Nephron (organoid): ENCODE data around the gene ARL5B.

Experiments used
- H3K27ac Mint-ChIP-seq, 3 experiments: 2 replicates each; pipeline ENCODE4 v1.8.0; 2020; ENCODE audit warnings: mixed read lengths in 3 of 3, mild to moderate bottlenecking in 2 of 3, moderate library complexity in 1 of 3
- H3K27me3 Mint-ChIP-seq: 2 replicates; pipeline ENCODE4 v1.8.0; 2021; ENCODE audit warnings: low read depth, mild to moderate bottlenecking, moderate library complexity, mixed read lengths
- H3K36me3 Mint-ChIP-seq: 2 replicates; pipeline ENCODE4 v1.8.0; 2020; ENCODE audit warnings: low read depth, mixed read lengths
- H3K4me1 Mint-ChIP-seq: 2 replicates; pipeline ENCODE4 v1.8.0; 2020; ENCODE audit warnings: mixed read lengths
- H3K4me3 Mint-ChIP-seq, 3 experiments: 2 replicates each; pipeline ENCODE4 v1.8.0; 2020; ENCODE audit warnings: mild to moderate bottlenecking in 3 of 3, mixed read lengths in 3 of 3, moderate library complexity in 2 of 3
- H3K9me3 Mint-ChIP-seq: 2 replicates; pipeline ENCODE4 v1.8.0; 2020; ENCODE audit warnings: mixed read lengths
- TF ChIP-seq, protein P1 (sequence below), 3 experiments: fragments of 200-600 bp; sonication (generic); IDR thresholded peaks; one replicate each; pipeline ENCODE4 v1.5.0; 2021; ENCODE audit warnings: antibody characterized with exemption in 3 of 3; ENCODE audit not compliant: unreplicated experiment in 3 of 3

The ARL5B gene

DNA sequence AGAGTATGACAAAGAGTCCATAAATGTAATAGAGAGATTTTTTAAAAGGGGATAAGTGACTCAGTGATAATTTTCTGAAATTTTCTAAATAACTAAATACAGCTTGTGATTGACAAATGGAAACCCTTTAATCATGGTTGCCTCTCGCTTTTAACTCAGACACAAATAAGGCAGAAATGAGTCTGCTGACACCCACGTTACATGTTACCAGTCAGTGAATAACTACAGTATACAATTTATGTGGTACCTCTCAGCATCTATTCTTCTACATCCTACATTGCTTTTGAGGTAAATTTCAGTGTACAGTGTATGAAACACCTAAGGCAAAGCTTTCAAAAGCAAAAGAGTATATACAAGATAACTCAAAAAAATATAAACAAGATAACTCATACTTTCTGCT lies 12.1 kb upstream of the ARL5B start:
- TF ChIP-seq, protein P1, sequence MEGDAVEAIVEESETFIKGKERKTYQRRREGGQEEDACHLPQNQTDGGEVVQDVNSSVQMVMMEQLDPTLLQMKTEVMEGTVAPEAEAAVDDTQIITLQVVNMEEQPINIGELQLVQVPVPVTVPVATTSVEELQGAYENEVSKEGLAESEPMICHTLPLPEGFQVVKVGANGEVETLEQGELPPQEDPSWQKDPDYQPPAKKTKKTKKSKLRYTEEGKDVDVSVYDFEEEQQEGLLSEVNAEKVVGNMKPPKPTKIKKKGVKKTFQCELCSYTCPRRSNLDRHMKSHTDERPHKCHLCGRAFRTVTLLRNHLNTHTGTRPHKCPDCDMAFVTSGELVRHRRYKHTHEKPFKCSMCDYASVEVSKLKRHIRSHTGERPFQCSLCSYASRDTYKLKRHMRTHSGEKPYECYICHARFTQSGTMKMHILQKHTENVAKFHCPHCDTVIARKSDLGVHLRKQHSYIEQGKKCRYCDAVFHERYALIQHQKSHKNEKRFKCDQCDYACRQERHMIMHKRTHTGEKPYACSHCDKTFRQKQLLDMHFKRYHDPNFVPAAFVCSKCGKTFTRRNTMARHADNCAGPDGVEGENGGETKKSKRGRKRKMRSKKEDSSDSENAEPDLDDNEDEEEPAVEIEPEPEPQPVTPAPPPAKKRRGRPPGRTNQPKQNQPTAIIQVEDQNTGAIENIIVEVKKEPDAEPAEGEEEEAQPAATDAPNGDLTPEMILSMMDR (IDR thresholded peaks at IDR 0.05; ENCODE audit: unreplicated experiment in 3 of 3) = no peak
- no peaks in the 10 kb centered on the region for H3K9me3 Mint-ChIP-seq
- no peaks in the 10 kb centered on the region for H3K27me3 Mint-ChIP-seq
- no peak overlapping the region for H3K4me3 Mint-ChIP-seq
- peaks cover 31% of the 10 kb centered on the region for H3K4me1 Mint-ChIP-seq
- peaks cover 3% of the 10 kb centered on the region for H3K36me3 Mint-ChIP-seq
- H3K27ac Mint-ChIP-seq = no peak overlapping the region

DNA sequence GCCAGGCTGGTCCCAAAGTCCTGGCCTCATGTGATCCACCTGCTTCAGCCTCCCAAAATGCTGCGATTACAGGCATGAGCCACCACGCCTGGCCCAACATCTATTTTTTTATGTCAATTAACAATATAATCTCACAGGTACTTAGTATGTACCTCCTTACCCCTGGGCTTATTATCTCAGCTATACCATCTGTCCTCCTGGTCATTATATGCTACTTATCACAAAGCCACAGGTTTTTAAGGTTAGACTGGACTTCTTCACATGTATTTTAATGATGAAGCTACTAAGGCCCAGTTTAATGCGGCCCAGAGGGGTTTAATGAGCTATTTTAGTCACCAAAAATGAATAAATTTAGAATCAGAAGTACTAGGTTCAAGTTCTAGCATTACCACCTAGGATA lies 11.3 kb upstream of the ARL5B start:
- TF ChIP-seq, protein P1 (IDR thresholded peaks at IDR 0.05; ENCODE audit: unreplicated experiment in 3 of 3) = no peak
- Mint-ChIP-seq H3K4me1 (peaks cover 32% of the 10 kb centered on the region), H3K9me3 (no peaks in the 10 kb centered on the region), H3K4me3 (no peak overlapping the region), H3K36me3 (peaks cover 3% of the 10 kb centered on the region), H3K27me3 (no peaks in the 10 kb centered on the region), H3K27ac (no peak overlapping the region)

DNA sequence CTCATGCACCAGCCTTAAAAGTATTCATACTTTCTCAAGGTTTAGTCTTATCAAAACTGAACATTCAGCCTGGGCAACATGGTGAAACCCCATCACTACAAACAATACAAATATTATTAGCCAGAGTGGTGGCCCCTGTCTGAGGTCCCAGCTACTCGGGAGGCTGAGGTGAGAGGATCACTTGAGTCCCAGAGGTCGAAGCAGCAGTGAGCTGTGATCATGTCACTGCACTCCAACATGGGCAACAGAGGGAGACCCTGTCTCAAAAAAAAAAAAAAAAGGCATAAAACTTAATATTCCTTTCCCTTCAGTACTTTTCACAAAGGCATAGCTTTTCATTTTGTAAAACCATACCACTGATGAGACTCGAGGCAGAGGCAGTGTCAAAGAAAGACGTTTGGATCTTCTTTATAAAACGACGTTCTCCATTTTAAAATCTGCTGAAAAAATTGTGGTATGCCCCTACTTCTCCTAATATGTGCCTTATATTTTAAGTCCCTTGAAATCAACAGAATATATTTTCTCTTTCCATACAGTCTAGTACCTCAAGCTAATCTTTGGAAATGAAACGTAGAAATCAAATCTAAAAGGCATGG lies 9.8 kb upstream of the ARL5B start:
- H3K4me1 Mint-ChIP-seq = peaks cover 32% of the 10 kb centered on the region
- TF ChIP-seq, protein P1 (IDR thresholded peaks at IDR 0.05; ENCODE audit: unreplicated experiment in 3 of 3) = no peak
- H3K9me3 Mint-ChIP-seq = no peaks in the 10 kb centered on the region
- H3K27me3 Mint-ChIP-seq = no peaks in the 10 kb centered on the region
- H3K27ac Mint-ChIP-seq = peak overlapping the region in 2 of 3 experiments; percentile 28 to 87
- peak overlapping the region; percentile 94 to 100 (median 96) for H3K4me3 Mint-ChIP-seq
- H3K36me3 Mint-ChIP-seq = peaks cover 3% of the 10 kb centered on the region

DNA sequence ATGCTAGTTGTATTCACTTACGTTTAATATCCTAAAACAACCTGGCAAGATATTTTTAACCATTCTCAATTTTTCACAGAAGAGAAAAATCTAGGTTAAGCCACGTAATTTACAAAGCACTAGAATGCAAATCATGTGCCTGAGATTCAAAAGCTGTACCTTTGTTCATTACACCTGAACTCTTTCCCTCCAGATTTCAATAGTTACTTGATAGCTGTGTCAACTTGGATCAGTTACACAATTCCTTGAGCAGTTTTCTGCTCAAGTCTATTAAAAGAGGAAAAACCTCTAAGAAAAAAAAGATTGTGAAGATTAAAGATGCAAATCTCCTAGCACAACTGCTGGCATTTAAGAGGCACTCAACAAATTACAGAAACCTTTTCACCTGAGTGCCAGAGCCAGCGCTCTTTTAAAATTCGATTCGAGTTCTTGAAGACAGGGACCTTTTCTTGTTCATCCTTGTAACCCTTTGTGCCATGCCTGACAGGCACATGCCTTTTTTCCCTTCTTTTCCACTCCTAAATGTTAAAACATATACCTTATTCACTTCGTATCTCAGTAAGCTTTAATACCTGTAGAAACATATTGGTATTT lies 8.7 kb upstream of the ARL5B start:
- Mint-ChIP-seq H3K27ac (peak overlapping the region; percentile 86 to 96 (median 87)), H3K9me3 (no peaks in the 10 kb centered on the region), H3K36me3 (peaks cover 1% of the 10 kb centered on the region), H3K4me1 (peaks cover 32% of the 10 kb centered on the region), H3K4me3 (peak overlapping the region; percentile 94 to 100 (median 96)), H3K27me3 (no peaks in the 10 kb centered on the region)
- TF ChIP-seq, protein P1 (IDR thresholded peaks at IDR 0.05; ENCODE audit: unreplicated experiment in 3 of 3) = no peak

DNA sequence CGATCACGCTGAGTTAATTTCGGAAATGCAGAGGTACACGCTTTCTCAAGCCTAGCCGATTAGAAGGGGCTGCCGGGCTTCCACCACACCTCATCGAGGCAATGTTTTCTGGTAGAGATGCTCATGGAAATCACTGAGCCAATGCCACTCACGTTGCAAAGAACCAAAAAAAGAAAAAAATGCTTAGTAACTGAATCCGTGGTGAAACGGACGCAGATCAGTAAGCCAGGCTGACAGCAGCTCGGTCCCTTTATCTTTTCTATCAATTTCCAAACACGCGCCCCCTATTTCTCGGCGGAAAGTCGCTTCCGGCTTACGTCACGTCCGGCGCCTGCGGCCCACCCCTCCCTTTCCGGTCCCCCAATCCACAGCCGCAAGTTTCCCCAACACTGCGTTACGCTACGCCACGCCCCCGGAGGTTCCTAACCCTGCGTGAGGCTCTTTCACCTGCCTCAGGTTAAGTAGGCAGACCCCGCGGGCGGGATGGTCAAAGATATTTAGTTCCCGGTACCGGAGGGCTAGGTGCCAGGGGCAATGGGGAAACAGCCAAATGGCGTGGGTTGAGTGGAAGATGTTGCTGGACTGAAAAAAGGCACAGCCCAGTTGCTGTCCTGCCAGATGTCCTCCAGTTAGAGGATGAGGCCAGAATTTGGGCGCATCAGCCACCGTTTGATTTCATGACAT lies 7.8 kb upstream of the ARL5B start, which contains the start of gene NSUN6:
NSUN6 (minus strand) TSS at position 264 of the 684 bp plus-strand sequence. CDS start 384 bp downstream, outside the sequence.
- Mint-ChIP-seq H3K9me3 (no peaks in the 10 kb centered on the region), H3K4me3 (peak within 1 kb of the TSS; percentile 94 to 100 (median 96)), H3K27ac (peak within 1 kb of the TSS; percentile 86 to 96 (median 87)), H3K36me3 (no peaks in the 10 kb centered on the region), H3K4me1 (peaks cover 32% of the 10 kb centered on the region), H3K27me3 (no peaks in the 10 kb centered on the region)
- TF ChIP-seq, protein P1 (IDR thresholded peaks at IDR 0.05; ENCODE audit: unreplicated experiment in 3 of 3) = no peak
